IMR-90 (cell line): ENCODE measurements around the gene CD34. TPM values are rescaled to one million over a fixed set of nuclear protein-coding genes. Genes with fewer than 3 reads are reported as not detected.

Experiments used
- ATAC-seq: fragments of 200-7000 bp; cut with Tn5 transposase; 2 replicates; pipeline ENCODE4 v1.9.1; 2020; ENCODE audit warnings: low read depth, mild to moderate bottlenecking, moderate library complexity
- BruUV-seq: library from RNA; stranded (reverse); fragments of 400-500 nt; replicated peaks from 2 replicates; lab custom pipeline; 2021; lab: Mats Ljungman, UMichigan
- CTCF ChIA-PET: fragments of 300-600 bp; formaldehyde crosslinking; extraction: SDS; loops from one replicate; lab custom pipeline; 2021; ENCODE audit warnings: antibody characterized with exemption; lab: Yijun Ruan, JAX
- POLR2A ChIA-PET: fragments of 300-600 bp; sonication (Branson Sonifier 250); formaldehyde crosslinking; loops from one replicate; lab custom pipeline; 2022; ENCODE audit warnings: antibody characterized with exemption; ENCODE audit not compliant: unreplicated experiment; lab: Charles Lee
- DNase-seq: peaks from one replicate; pipeline ENCODE4 v3.0.0; 2013
- H2AFZ ChIP-seq: replicated peaks from 2 replicates; pipeline ENCODE3; 2013; ENCODE audit warnings: low read length, mild to moderate bottlenecking; ENCODE audit not compliant: poor library complexity
- H2AK5ac ChIP-seq: 2 replicates; pipeline ENCODE4 v1.6.1; 2013; ENCODE audit warnings: low read depth, low read length, inconsistent platforms
- H2AK9ac ChIP-seq: replicated peaks from 2 replicates; pipeline ENCODE3; 2013; ENCODE audit warnings: mild to moderate bottlenecking, low read depth, low read length, moderate library complexity; ENCODE audit not compliant: poor library complexity
- H2BK120ac ChIP-seq: 2 replicates; pipeline ENCODE4 v1.6.1; 2013; ENCODE audit warnings: low read depth, low read length, inconsistent platforms
- H2BK15ac ChIP-seq: 3 replicates; pipeline ENCODE4 v1.6.1; 2013; ENCODE audit warnings: low read depth, low read length, inconsistent platforms
- H2BK20ac ChIP-seq: 2 replicates; pipeline ENCODE4 v1.6.1; 2013; ENCODE audit warnings: low read depth, mild to moderate bottlenecking, inconsistent platforms, low read length, moderate library complexity
- H2BK5ac ChIP-seq: 2 replicates; pipeline ENCODE4 v1.6.1; 2013; ENCODE audit warnings: mild to moderate bottlenecking, low read depth, low read length, inconsistent platforms; ENCODE audit not compliant: poor library complexity, severe bottlenecking
- H3K14ac ChIP-seq: replicated peaks from 2 replicates; pipeline ENCODE4 v1.6.1; 2013; ENCODE audit warnings: low read depth, low read length, inconsistent platforms
- H3K18ac ChIP-seq: 2 replicates; pipeline ENCODE4 v1.6.1; 2013; ENCODE audit warnings: low read depth, low read length, control low read depth
- H3K23ac ChIP-seq: 2 replicates; pipeline ENCODE4 v1.6.1; 2013; ENCODE audit warnings: low read depth, low read length, inconsistent platforms
- H3K27ac ChIP-seq: 2 replicates; pipeline ENCODE4 v1.5.1; 2013; ENCODE audit warnings: mild to moderate bottlenecking, control low read depth, low read length; ENCODE audit not compliant: insufficient read depth
- H3K27me3 ChIP-seq: 2 replicates; pipeline ENCODE4 v1.6.1; 2013; ENCODE audit warnings: low read length; ENCODE audit not compliant: control insufficient read depth, insufficient read depth
- H3K36me3 ChIP-seq: 2 replicates; pipeline ENCODE4 v1.6.1; 2013; ENCODE audit warnings: low read length, mixed read lengths; ENCODE audit not compliant: control insufficient read depth, insufficient read depth
- H3K4ac ChIP-seq: 2 replicates; pipeline ENCODE4 v1.6.1; 2013; ENCODE audit warnings: low read depth, low read length, inconsistent platforms
- H3K4me1 ChIP-seq: 2 replicates; pipeline ENCODE4 v1.6.1; 2013; ENCODE audit warnings: low read length, mixed read lengths; ENCODE audit not compliant: control insufficient read depth, insufficient read depth
- H3K4me2 ChIP-seq: 2 replicates; pipeline ENCODE4 v1.6.1; 2013; ENCODE audit warnings: low read depth, mild to moderate bottlenecking, control low read depth, low read length, moderate library complexity
- H3K4me3 ChIP-seq: 2 replicates; pipeline ENCODE4 v1.5.1; 2013; ENCODE audit warnings: low read depth, mild to moderate bottlenecking, control low read depth, low read length, moderate library complexity; ENCODE audit not compliant: insufficient read depth
- H3K56ac ChIP-seq: 2 replicates; pipeline ENCODE4 v1.6.1; 2013; ENCODE audit warnings: low read length, inconsistent platforms; ENCODE audit not compliant: insufficient read depth; ENCODE audit errors: extremely low read depth
- H3K79me1 ChIP-seq, 2 experiments: 2 replicates each; pipeline ENCODE4 v1.6.1; 2013; ENCODE audit warnings: low read length in 2 of 2, inconsistent platforms in 1 of 2, low read depth in 1 of 2
- H3K9ac ChIP-seq: 2 replicates; pipeline ENCODE4 v1.6.1; 2013; ENCODE audit warnings: low read depth, low read length, control low read depth
- H3K9me1 ChIP-seq: 2 replicates; pipeline ENCODE4 v1.6.1; 2013; ENCODE audit warnings: low read length, inconsistent platforms; ENCODE audit not compliant: insufficient read depth
- H3K9me3 ChIP-seq: 2 replicates; pipeline ENCODE4 v1.6.1; 2013; ENCODE audit warnings: low read length; ENCODE audit not compliant: control insufficient read depth, insufficient read depth
- H4K20me1 ChIP-seq: 2 replicates; pipeline ENCODE4 v1.6.1; 2013; ENCODE audit warnings: low read length, inconsistent platforms; ENCODE audit not compliant: insufficient read depth
- H4K5ac ChIP-seq: 2 replicates; pipeline ENCODE4 v1.6.1; 2013; ENCODE audit warnings: mild to moderate bottlenecking, low read depth, low read length, control low read depth
- H4K8ac ChIP-seq, 2 experiments: 2 replicates each; pipeline ENCODE4 v1.6.1; 2013; ENCODE audit warnings: low read depth in 2 of 2, low read length in 2 of 2, control low read depth in 1 of 2, inconsistent platforms in 1 of 2
- H4K91ac ChIP-seq: 2 replicates; pipeline ENCODE4 v1.6.1; 2013; ENCODE audit warnings: low read depth, low read length, inconsistent platforms; ENCODE audit not compliant: insufficient read depth
- BHLHE40 ChIP-seq: fragments of 150-350 bp; IDR thresholded peaks from 2 replicates; pipeline ENCODE4 v1.6.1; 2016; ENCODE audit warnings: mild to moderate bottlenecking, low read depth, low read length
- CHD1 ChIP-seq: IDR thresholded peaks from 2 replicates; pipeline ENCODE4 v1.6.1; 2012; ENCODE audit warnings: low read depth, low read length, improper control_type of control experiment
- CTCF ChIP-seq: conservative IDR thresholded peaks from 2 replicates; pipeline ENCODE4 v1.5.1; 2012; ENCODE audit warnings: mild to moderate bottlenecking, low read depth, low read length, improper control_type of control experiment
- FOS ChIP-seq: fragments of 150-350 bp; IDR thresholded peaks from 2 replicates; pipeline ENCODE4 v1.6.1; 2016; ENCODE audit warnings: low read depth, low read length
- MAFK ChIP-seq: IDR thresholded peaks from 2 replicates; pipeline ENCODE4 v1.6.1; 2012; ENCODE audit warnings: low read depth, low read length, improper control_type of control experiment
- MAZ ChIP-seq: IDR thresholded peaks from 2 replicates; pipeline ENCODE4 v1.6.1; 2012; ENCODE audit warnings: low read depth, mild to moderate bottlenecking, low read length, improper control_type of control experiment, moderate library complexity, borderline replicate concordance
- MXI1 ChIP-seq: IDR thresholded peaks from 2 replicates; pipeline ENCODE4 v1.6.1; 2012; ENCODE audit warnings: low read depth, mild to moderate bottlenecking, low read length, moderate library complexity, borderline replicate concordance
- POLR2A ChIP-seq: IDR thresholded peaks from 2 replicates; pipeline ENCODE4 v1.6.1; 2012; ENCODE audit warnings: mild to moderate bottlenecking, low read depth, low read length
- RAD21 ChIP-seq: IDR thresholded peaks from 2 replicates; pipeline ENCODE4 v1.6.1; 2012; ENCODE audit warnings: low read length, improper control_type of control experiment
- RCOR1 ChIP-seq: IDR thresholded peaks from 2 replicates; pipeline ENCODE4 v1.6.1; 2012; ENCODE audit warnings: mild to moderate bottlenecking, low read length, improper control_type of control experiment; ENCODE audit not compliant: insufficient replicate concordance
- RFX5 ChIP-seq: IDR thresholded peaks from 2 replicates; pipeline ENCODE4 v1.8.0; 2012; ENCODE audit warnings: low read depth, mild to moderate bottlenecking, low read length, moderate library complexity
- SMC3 ChIP-seq: fragments of 150-350 bp; IDR thresholded peaks from 2 replicates; pipeline ENCODE4 v1.6.1; 2016; ENCODE audit warnings: low read depth, mild to moderate bottlenecking, antibody characterized with exemption, low read length, moderate library complexity
- WGBS, 2 experiments: methylation state at CpG; one replicate each; pipeline versions ENCODE4 v1.1.5 to v1.1.7; 2013; ENCODE audit warnings: missing lambda C conversion rate in 2 of 2; ENCODE audit not compliant: insufficient read length in 1 of 2; ENCODE audit errors: extremely low coverage in 2 of 2; 5-methylcytosine and 5-hydroxymethylcytosine counted together
- dilution Hi-C: fragments of 300-500 bp; cut with HindIII; formaldehyde crosslinking; loops from one replicate; pipeline ENCODE4 v1.14.3; 2018; ENCODE audit warnings: low sequenced_read_pairs; ENCODE audit not compliant: unreplicated experiment
- in situ Hi-C: fragments of 300-500 bp; cut with MboI; formaldehyde crosslinking; loops from 3 replicates; pipeline ENCODE4 v1.14.3; 2019; ENCODE audit warnings: low sequenced_read_pairs, inconsistent platforms, mixed read lengths
- intact Hi-C: fragments of 100-400 bp; cut with micrococcal nuclease; formaldehyde crosslinking; loops from 2 replicates; pipeline ENCODE4 v1.10.0; 2022
- polyA plus RNA-seq, 3 experiments: library from polyadenylated mRNA; depleted of rRNA; stranded (reverse); fragments of >200 nt; gene quantifications; 2 replicates each; pipeline ENCODE4 v1.2.3, GENCODE V29; 2012; ENCODE audit warnings: low replicate concordance in 1 of 3
- total RNA-seq: library from RNA; depleted of rRNA; stranded (reverse); fragments of >200 nt; gene quantifications from 2 replicates; pipeline ENCODE4 v1.2.3, GENCODE V29; 2012
- TF ChIP-seq, protein P1 (sequence below): fragments of 150-350 bp; IDR thresholded peaks from 2 replicates; pipeline ENCODE4 v1.6.1; 2017; ENCODE audit warnings: mild to moderate bottlenecking, antibody characterized with exemption, low read length, low read depth
- TF ChIP-seq, protein P2 (sequence below): fragments of 150-350 bp; IDR thresholded peaks from 2 replicates; pipeline ENCODE4 v1.6.1; 2016; ENCODE audit warnings: low read depth, mild to moderate bottlenecking, low read length, moderate library complexity, borderline replicate concordance

Gene CD34
- total and polyA plus RNA-seq, 2 of the 4 experiments (the other 2 are of a cell fraction): 0.14 TPM; not detected in 1

GRCh38 chr1:207950750-207951149 lies 39.8 kb upstream of the CD34 start:
- DNase-seq (no peak), ATAC-seq (no peak)
- Histone ChIP-seq H3K79me1 (no peaks in the 10 kb centered on the region), H4K5ac (no peak overlapping the region), H3K27me3 (peaks cover 24% of the 10 kb centered on the region), H4K8ac (no peak overlapping the region), H3K27ac (no peak overlapping the region), H4K91ac (no peak overlapping the region), H2AK9ac (no peak overlapping the region), H3K18ac (no peak overlapping the region), H3K4me2 (no peak overlapping the region), H2BK5ac (no peak overlapping the region), H3K4me1 (no peaks in the 10 kb centered on the region), H2BK15ac (no peak overlapping the region), H2BK20ac (no peak overlapping the region), H3K56ac (no peak overlapping the region), H3K36me3 (no peaks in the 10 kb centered on the region), H3K9me1 (0 out of 2 replicates have a peak, but pooled peaks cover 3% of the 10 kb centered on the region), H3K4ac (no peak overlapping the region), H2AFZ (no peak overlapping the region), H2BK120ac (no peak overlapping the region), H3K9me3 (no peaks in the 10 kb centered on the region; the same call in 1 of the 2 replicates), H3K23ac (no peak overlapping the region), H4K20me1 (no peaks in the 10 kb centered on the region), H3K4me3 (no peak overlapping the region), H2AK5ac (no peak overlapping the region), H3K14ac (no peak overlapping the region), H3K9ac (no peak overlapping the region)
- ChIA-PET CTCF (no interaction called here), POLR2A (no interaction called here)
- no TSS peak for BruUV-seq
- in situ Hi-C loops (no loop called here), intact Hi-C loops (no loop called here), dilution Hi-C loops (no loop called here)
- TF ChIP-seq BHLHE40: no peak
- TF ChIP-seq, protein P1, sequence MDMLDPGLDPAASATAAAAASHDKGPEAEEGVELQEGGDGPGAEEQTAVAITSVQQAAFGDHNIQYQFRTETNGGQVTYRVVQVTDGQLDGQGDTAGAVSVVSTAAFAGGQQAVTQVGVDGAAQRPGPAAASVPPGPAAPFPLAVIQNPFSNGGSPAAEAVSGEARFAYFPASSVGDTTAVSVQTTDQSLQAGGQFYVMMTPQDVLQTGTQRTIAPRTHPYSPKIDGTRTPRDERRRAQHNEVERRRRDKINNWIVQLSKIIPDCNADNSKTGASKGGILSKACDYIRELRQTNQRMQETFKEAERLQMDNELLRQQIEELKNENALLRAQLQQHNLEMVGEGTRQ: no peak
- no peak for TF ChIP-seq RAD21
- no peak for TF ChIP-seq CTCF
- TF ChIP-seq FOS: no peak
- no peak for TF ChIP-seq MAFK
- TF ChIP-seq RFX5: no peak
- TF ChIP-seq SMC3: no peak
- TF ChIP-seq RCOR1: no peak
- TF ChIP-seq MXI1: no peak
- TF ChIP-seq, protein P2, sequence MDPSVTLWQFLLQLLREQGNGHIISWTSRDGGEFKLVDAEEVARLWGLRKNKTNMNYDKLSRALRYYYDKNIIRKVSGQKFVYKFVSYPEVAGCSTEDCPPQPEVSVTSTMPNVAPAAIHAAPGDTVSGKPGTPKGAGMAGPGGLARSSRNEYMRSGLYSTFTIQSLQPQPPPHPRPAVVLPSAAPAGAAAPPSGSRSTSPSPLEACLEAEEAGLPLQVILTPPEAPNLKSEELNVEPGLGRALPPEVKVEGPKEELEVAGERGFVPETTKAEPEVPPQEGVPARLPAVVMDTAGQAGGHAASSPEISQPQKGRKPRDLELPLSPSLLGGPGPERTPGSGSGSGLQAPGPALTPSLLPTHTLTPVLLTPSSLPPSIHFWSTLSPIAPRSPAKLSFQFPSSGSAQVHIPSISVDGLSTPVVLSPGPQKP: no peak
- TF ChIP-seq POLR2A: no peak
- no peak for TF ChIP-seq MAZ
- no peak for TF ChIP-seq CHD1
- WGBS, 2 experiments: no CpG with 5 or more reads among the region's 2 CpGs
